ENCODE data around the gene MRPL34. TPM values are rescaled to one million over a fixed set of nuclear protein-coding genes. Genes with fewer than 3 reads are reported as not detected.

MRPL34 gene
- total and polyA plus RNA-seq, 9 of the 15 experiments (the other 6 are each of a cell fraction or from before 2014, with no cell fraction given), result 11.5 to 256 (median 72.5) TPM

DNA sequence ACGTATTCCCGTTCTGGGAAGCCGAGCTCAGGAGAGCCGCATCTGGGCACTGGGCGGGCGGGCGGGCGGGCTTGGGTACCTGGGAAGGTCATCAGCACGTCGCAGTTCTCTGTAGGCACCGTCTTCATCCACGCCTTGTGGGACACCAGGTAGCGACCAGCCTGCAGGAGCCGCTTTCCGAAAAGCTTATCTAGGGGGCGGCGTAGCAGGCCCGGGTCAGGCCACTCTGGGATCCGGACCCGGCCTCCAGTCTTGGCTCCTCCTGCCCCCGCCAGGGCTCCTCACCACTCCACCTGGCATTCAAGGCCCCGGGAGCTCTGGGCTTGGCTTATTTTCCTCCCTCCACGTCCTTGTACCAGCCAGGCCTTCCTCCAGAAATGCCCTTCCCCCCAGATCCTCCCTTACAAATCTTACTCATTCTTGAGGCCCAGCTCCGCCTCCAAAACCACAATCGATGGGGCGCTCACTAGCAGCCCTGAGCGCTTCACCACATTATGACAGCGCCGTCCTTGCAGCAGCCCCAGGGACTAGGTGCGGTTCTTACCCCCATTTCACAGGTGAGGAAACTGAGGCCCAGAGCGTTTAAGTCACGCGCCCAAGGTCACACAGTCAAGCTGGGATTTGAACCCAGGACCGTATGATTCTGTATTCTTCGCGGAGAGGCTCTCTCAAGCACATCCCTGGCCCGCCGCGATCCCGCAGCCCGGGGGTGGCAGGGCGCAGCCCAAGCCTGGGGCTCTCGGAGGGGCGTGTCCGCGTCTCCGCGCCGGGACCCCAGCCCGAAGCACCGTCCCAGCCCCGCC is 28.1 kb downstream of the MRPL34 start (continued):
- TF ChIP-seq FOXM1 (IDR thresholded peaks at IDR 0.05; ENCODE audit: low read depth) (no peak), FOXM1 (CRISPR knock-in tag; IDR thresholded peaks at IDR 0.05; ENCODE audit: low read depth) (peak; percentile 24; the same call in 1 of the 2 replicates), JUN (IDR thresholded peaks at IDR 0.05; ENCODE audit: borderline replicate concordance, low read depth, low read length) (no peak; the same call in 1 of the 2 replicates), JUN (CRISPR knock-in tag; IDR thresholded peaks at IDR 0.05; ENCODE audit: borderline replicate concordance) (peak; percentile 73; the same call in 1 of the 2 replicates), ATF2 (CRISPR knock-in tag; IDR thresholded peaks at IDR 0.05) (no peak), RB1 (IDR thresholded peaks at IDR 0.05; ENCODE audit: low read depth) (peak; percentile 4), GTF2A2 (tag; IDR thresholded peaks at IDR 0.05) (no peak), TSC22D4 (tag; IDR thresholded peaks at IDR 0.05) (no peak), HCFC1 (IDR thresholded peaks at IDR 0.05; ENCODE audit: low read depth, low read length) (no peak; the same call in 1 of the 2 replicates), STAT6 (CRISPR knock-in tag; IDR thresholded peaks at IDR 0.05) (peak; percentile 86; the same call in 1 of the 2 replicates), THAP7 (CRISPR knock-in tag; IDR thresholded peaks at IDR 0.05) (0 out of 2 replicates have a peak, but pooled peaks have one; percentile 76), ARNT (IDR thresholded peaks at IDR 0.05) (peak in 1 of 2 experiments; percentile 64; a peak in 1 of 4 replicates), RBM17 (IDR thresholded peaks at IDR 0.05; ENCODE audit: borderline replicate concordance, low read depth, low read length) (no peak), ZNF23 (CRISPR knock-in tag; IDR thresholded peaks at IDR 0.05) (0 out of 2 replicates have a peak, but pooled peaks have one; percentile 17), NFIX (CRISPR knock-in tag; IDR thresholded peaks at IDR 0.05; ENCODE audit: low read depth) (no peak), NELFE (IDR thresholded peaks at IDR 0.05; ENCODE audit: insufficient read depth, insufficient read length) (no peak), MEF2D (tag; conservative IDR thresholded peaks at IDR 0.05; ENCODE audit: low read depth) (no peak), CREB3L1 (IDR thresholded peaks at IDR 0.05; ENCODE audit: borderline replicate concordance, low read depth) (no peak), TGIF2 (CRISPR knock-in tag; IDR thresholded peaks at IDR 0.05) (0 out of 2 replicates have a peak, but pooled peaks have one; percentile 83), SIX5 (IDR thresholded peaks at IDR 0.05; ENCODE audit: borderline replicate concordance in 1 of 2, insufficient read depth in 1 of 2, low read depth in 1 of 2, low read length in 2 of 2) (no peak)

Measured in K562 (cell line).